ENCODE measurements around the gene RAI2.

Gene RAI2

DNA sequence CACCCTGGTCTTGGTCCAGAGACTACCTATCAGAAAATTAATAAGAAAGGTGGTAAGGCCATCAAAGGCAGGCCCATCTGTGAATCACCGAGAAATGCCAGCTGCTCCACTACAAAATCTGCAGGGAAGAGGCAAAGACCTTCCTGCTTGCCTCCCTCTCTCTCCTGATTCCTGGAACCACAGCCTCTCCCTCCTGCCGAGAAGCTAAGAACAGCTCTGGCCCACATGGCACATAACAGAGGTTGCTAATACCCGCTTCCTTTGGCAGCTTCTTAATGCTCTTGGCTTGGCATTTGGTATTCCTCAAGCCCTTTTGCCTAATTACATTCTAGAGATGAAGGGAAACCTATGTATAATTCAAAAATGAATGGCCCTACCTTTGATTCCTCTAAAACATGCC lies 32.9 kb downstream of the RAI2 start:
- no peak for DNase-seq

GRCh38 chrX:17826609-17827496 lies 34.2 kb downstream of the RAI2 start:
- no peak for DNase-seq

DNA sequence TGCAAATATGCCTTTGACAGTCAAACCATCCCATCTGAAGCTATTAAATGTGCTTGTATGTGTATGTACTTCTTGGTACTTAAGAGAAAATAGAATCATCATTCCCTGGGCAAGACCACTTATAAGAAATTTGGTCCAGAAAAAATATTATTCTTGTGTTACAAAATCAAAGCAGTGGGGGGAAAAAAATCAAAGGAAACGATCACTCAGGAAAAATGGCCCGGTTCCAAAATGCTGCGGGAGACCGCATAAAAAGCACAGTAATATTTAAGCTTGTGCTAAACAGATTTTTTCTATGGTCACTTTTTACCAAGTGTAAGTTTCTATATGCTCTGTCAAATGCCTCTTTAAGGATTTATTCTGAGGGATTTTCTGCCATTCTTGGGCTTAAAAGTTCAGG lies 36.1 kb downstream of the RAI2 start:
- DNase-seq, result no peak

GRCh38 chrX:17822351-17822750 lies 38.7 kb downstream of the RAI2 start:
- no peak for DNase-seq

DNA sequence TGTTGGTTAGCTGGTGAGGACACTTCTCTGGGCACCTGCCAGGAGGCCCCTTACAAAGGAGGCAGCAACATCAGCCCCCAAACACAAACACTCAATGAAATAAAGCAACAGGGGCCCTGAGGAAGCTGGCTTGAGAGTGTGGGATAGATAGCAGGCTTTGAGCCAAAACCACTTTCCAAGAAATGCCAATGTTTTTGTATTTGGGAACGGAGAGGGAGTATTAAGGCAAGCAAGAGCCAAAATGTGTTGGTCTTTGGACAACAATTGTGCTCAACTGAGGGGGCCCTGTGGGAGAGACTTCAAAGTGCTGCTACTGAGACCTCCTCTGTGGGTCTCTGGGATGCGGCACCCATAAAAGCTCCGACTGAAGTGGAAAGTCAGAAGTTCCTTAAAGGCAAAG lies 41.0 kb downstream of the RAI2 start:
- DNase-seq, result no peak

- DNase-seq, result no peak
Measured at GRCh38 chrX:17818726-17819125, 42.4 kb downstream of the RAI2 start.

- DNase-seq, result no peak
Measured at GRCh38 chrX:17817251-17817650, 43.8 kb downstream of the RAI2 start.

- DNase-seq, result no peak
Measured at GRCh38 chrX:17814557-17814956, 46.5 kb downstream of the RAI2 start.

DNA sequence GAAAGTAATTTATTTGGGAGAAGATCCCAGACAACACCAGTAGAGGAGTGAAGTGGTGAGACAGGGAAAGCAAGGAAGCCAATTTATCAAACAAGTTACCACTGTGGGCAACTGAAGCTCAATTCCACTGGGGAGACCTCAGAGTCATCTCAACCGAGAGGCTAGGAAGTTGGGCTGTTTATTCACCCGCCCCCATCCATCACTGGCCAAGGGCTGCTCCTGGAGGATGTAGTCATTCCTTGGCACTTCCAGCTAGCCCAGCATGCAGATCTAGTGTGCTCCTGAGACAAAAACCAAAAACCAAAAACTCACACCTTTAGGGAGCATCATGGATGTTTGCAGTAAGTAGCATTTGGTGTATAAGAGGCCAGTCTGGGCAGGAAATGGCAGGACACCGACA lies 47.0 kb downstream of the RAI2 start:
- no peak for DNase-seq

DNA sequence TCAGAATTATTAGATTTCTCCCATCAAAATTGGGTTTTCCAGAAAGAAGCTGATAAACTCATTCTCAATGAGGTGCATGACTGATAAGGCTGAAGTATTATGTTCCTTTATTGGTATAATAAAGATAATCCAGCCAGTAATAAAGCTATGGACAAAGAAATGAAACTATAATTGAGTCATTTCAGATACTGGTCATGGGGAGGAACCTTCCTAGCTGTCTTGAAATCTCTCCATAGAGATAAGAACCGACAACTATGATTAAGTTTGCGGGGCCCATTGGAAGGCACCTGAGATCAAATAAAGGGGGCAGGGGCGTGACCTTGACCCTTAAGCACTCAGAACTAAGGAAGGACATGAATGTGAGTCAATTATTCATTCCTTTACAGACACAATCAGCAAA lies 47.8 kb downstream of the RAI2 start:
- DNase-seq, result no peak

DNA sequence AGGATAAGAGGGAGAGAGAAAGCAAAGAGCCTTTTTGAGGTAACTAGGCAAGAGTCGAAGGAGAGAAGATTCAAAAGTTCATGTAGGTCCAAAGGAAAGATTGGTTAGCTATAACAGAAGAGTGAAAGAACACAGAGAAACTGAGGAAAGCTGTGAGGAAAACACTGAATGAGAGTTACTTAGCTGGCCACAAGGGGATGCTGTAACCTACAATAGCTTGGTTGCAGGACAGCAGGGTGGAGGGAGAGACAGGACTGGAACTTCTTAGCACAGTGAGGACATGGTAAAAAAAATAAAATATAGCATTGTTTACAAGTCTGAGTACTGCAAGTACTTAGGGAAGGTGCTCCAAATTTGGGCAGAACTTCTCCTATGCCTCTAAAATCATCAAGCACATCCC lies 48.3 kb downstream of the RAI2 start:
- DNase-seq, result peak in 1 of 2 experiments; percentile 51

GRCh38 chrX:17809984-17810383 lies 51.1 kb downstream of the RAI2 start:
- no peak for DNase-seq

GRCh38 chrX:17809273-17809672 lies 51.8 kb downstream of the RAI2 start:
- no peak for DNase-seq

- DNase-seq, result peak in 1 of 2 experiments; percentile 2
Measured at GRCh38 chrX:17805120-17805519, 56.0 kb downstream of the RAI2 start.

DNA sequence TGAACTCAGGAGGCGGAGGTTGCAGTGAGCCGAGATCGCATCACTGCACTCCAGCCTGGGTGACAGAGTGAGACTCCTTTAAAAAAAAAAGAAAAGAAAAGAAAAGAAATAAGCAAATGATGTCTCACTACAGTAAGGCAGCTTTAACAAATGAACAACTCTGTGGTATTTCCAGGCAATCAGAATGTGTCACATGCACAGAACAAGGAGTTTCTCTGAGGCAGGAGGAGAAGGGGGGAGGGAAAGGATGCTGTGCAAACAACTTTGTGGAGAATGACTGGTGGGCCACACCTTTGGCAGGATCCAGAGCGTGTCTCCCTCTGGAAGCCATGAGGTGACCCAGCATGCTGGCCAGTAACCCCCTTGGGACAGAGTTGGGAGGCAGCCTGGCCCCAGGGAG lies 57.6 kb downstream of the RAI2 start:
- DNase-seq, result no peak

DNA sequence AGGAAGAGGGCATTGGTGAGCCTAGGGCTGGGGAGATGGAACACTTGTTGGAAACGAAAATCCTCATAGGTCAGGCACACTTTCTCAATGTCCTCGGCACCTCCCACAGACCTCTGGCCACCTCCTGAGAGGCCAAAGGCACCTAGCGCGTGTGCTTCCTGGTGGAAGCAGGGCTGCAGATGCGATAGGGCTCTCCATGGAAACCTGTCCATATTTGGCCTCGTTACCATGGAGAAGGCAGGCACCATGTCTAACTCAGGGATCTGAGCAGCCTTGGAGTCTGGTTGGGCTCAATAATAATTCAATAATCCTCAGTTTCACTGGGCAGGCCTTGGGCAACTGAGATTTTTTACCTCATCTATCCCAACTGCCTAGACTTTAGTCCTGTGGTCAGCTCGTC lies 58.3 kb downstream of the RAI2 start:
- DNase-seq, result no peak

DNA sequence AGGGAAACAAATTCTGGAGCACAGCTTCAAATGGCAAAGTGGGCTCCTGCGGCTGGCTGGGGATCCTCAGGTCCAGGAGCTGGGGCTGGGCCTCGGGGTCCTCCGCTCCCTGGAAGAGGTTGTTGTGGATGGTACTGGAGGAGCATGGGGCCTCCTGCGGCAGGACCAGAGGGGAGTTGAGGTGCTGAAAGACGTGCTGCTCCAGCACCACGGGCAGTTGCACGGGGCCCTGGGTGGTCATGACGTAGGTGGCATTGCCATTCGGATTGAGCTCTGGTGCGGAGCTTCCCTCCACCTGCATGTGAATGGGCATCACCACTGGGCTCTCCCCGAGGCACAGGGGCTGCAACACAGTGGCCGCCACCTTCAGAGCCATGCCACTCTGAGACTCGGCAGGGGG lies 59.7 kb downstream of the RAI2 start:
- DNase-seq, result no peak

GRCh38 chrX:17798921-17799320 lies 62.2 kb downstream of the RAI2 start:
- DNase-seq, result no peak

- DNase-seq, result no peak
Measured at GRCh38 chrX:17792826-17793225, 68.3 kb downstream of the RAI2 start.

- no peak for DNase-seq
Measured at GRCh38 chrX:17788956-17789562, 72.0 kb downstream of the RAI2 start.

DNA sequence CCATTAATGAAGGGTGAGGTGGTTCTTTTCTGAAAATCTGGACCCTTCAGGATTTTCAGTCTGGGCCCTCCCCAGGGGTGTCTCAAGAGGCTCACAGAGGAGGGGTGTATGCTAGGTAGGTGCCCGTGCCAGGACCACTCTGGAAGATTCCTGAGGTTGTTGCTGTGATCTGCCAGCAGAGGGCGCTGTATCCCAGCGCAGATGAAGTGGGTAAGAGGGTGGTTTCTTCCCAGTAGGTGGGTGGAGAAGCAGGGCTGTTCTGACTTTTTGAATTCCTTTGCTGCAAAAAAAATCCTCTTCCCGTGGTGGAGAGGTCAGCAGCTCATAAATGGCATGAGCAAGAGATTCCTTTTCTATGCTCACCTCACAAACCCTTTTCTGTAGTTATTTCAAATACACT lies 72.7 kb downstream of the RAI2 start:
- peak; percentile 26 to 69 for DNase-seq

DNA sequence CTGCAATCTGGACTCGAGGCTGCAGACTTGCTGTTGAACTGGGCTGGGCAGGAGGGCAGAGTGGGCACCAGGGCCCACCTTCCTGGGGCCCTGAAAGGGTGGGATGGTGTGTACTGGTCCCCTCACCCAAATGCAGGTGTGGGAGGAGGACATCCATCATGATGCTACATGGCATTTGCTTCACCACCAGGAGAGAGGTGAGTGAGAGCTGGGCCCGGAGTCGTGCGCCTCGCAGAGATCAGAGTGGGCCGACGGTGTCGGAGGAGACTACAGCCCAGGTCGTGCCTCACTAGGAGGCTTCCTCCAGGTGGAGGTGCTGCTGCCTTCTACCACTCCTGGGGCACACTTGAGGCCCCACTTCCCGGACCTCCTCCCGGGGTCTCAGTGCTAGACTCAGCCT lies 73.5 kb downstream of the RAI2 start:
- peak in 1 of 2 experiments; percentile 1 for DNase-seq

DNA sequence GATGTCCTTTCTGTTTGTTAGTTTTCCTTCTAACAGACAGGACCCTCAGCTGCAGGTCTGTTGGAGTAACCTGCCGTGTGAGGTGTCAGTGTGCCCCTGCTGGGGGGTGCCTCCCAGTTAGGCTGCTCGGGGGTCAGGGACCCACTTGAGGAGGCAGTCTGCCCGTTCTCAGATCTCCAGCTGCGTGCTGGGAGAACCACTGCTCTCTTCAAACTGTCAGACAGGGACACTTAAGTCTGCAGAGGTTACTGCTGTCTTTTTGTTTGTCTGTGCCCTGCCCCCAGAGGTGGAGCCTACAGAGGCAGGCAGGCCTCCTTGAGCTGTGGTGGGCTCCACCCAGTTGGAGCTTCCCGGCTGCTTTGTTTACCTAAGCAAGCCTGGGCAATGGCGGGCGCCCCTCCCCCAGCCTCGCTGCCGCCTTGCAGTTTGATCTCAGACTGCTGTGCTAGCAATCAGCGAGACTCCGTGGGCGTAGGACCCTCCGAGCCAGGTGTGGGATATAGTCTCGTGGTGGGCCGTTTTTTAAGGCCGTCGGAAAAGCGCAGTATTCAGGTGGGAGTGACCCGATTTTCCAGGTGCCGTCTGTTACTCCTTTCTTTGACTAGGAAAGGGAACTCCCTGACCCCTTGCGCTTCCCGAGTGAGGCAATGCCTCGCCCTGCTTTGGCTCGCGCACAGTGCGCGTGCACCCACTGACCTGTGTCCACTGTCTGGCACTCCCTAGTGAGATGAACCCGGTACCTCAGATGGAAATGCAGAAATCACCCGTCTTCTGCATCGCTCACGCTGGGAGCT lies 74.3 kb downstream of the RAI2 start:
- peak in 1 of 2 experiments; percentile 30 for DNase-seq

- no peak for DNase-seq
Measured at GRCh38 chrX:17779434-17779833, 81.7 kb downstream of the RAI2 start.
